Natural killer cell (primary cell): ENCODE results near the gene P4HA2. TPM values are rescaled to one million over a fixed set of nuclear protein-coding genes. Genes with fewer than 3 reads are reported as not detected.
"Not testable (repeated sequence)": the region's sequence is repeated elsewhere in the genome, so short reads cannot be mapped to it uniquely, and the experiment has no call there.

Source experiments
- ATAC-seq, 3 donors: fragments of 150-1000 bp in 2 of 3; fragments of 200-7000 bp in 1 of 3; cut with Tn5 transposase; 1 replicate in 1 of 3; 2 replicates in 2 of 3; pipeline ENCODE4 v1.10.0; 2021; ENCODE audit warnings: mild to moderate bottlenecking in 2 of 3, moderate library complexity in 2 of 3
- DNase-seq, 2 donors: peaks; one replicate each; pipeline versions ENCODE4 v3.0.0 to v3.0.0-alpha.2; 2013 to 2021; ENCODE audit warnings: mixed read lengths in 1 of 2
- H3K27ac ChIP-seq: one replicate; pipeline ENCODE4 v1.5.1; 2013; ENCODE audit warnings: mild to moderate bottlenecking, low read length
- H3K27me3 ChIP-seq: one replicate; pipeline ENCODE4 v1.6.1; 2013; ENCODE audit warnings: low read length; ENCODE audit not compliant: control insufficient read depth, insufficient read depth
- H3K36me3 ChIP-seq: one replicate; pipeline ENCODE4 v1.6.1; 2013; ENCODE audit warnings: low read length; ENCODE audit not compliant: control insufficient read depth, insufficient read depth
- H3K4me1 ChIP-seq: one replicate; pipeline ENCODE4 v1.6.1; 2013; ENCODE audit warnings: low read length; ENCODE audit not compliant: control insufficient read depth, insufficient read depth
- H3K4me3 ChIP-seq: one replicate; pipeline ENCODE4 v1.5.1; 2013; ENCODE audit warnings: low read length
- H3K9me3 ChIP-seq: one replicate; pipeline ENCODE4 v1.6.1; 2013; ENCODE audit warnings: low read length; ENCODE audit not compliant: control insufficient read depth, insufficient read depth
- H3K27ac Mint-ChIP-seq, 2 donors: one replicate each; pipeline ENCODE4 v1.8.0; 2022; ENCODE audit warnings: mild to moderate bottlenecking in 2 of 2, mixed read lengths in 2 of 2, moderate library complexity in 1 of 2
- H3K27me3 Mint-ChIP-seq, 2 donors: one replicate each; pipeline ENCODE4 v1.8.0; 2022; ENCODE audit warnings: low read depth in 2 of 2, mixed read lengths in 2 of 2
- H3K36me3 Mint-ChIP-seq: one replicate; pipeline ENCODE4 v1.8.0; 2022; ENCODE audit warnings: mixed read lengths
- H3K4me1 Mint-ChIP-seq, 2 donors: one replicate each; pipeline ENCODE4 v1.8.0; 2022; ENCODE audit warnings: mixed read lengths in 2 of 2
- H3K4me3 Mint-ChIP-seq: one replicate; pipeline ENCODE4 v1.8.0; 2022; ENCODE audit warnings: mild to moderate bottlenecking, moderate library complexity, mixed read lengths
- H3K9me3 Mint-ChIP-seq, 2 donors: one replicate each; pipeline ENCODE4 v1.8.0; 2022; ENCODE audit warnings: mixed read lengths in 2 of 2
- WGBS: methylation state at CpG from one replicate; pipeline ENCODE4 v1.1.7; 2013; ENCODE audit warnings: missing lambda C conversion rate; ENCODE audit not compliant: insufficient coverage; 5-methylcytosine and 5-hydroxymethylcytosine counted together
- intact Hi-C: fragments of 100-400 bp; cut with micrococcal nuclease; formaldehyde crosslinking; loops from one replicate; pipeline ENCODE4 v1.14.2; 2022
- total RNA-seq, 4 donors: library from RNA; stranded (reverse); fragments of 120-200 nt in 1 of 4; gene quantifications; one replicate each; pipeline versions ENCODE4 v1.2.3 to v1.2.4, GENCODE V29; 2013 to 2022
- TF ChIP-seq, protein P1 (sequence below): fragments of 200-600 bp; IDR thresholded peaks from one replicate; pipeline ENCODE4 v1.8.0; 2022; ENCODE audit warnings: antibody characterized with exemption

P4HA2 gene
- total RNA-seq, 3 donors from 2014 or later (not counting 1 experiment from before 2014, with no cell fraction given): 0.20 TPM; not detected in 2

DNA sequence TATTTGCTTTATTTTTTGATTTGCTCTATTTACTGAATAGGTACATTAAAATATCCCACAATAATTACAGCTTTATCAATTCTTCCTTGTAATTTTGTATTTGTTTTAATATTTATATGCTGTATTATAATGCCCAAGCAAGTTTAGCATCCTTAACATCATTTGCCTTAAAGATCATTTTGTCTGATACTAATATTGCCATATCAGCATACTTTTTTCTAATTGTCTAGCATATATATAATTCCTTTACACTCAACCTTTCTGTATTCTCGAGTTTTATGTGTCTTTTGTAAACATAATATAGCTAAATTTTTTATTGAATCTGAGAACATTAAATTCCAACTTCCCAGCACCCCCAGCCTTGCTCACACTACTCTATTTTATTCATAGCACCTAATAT, 64.7 kb downstream of the P4HA2 start:
- no peak overlapping the region for H3K27ac ChIP-seq
- H3K4me3 ChIP-seq: no peak overlapping the region
- no peaks in the 10 kb centered on the region for H3K27me3 ChIP-seq
- intact Hi-C loops: no loop called here
- no peaks in the 10 kb centered on the region for H3K4me1 ChIP-seq
- Mint-ChIP-seq H3K4me3 (no peak overlapping the region), H3K27ac (no peak overlapping the region), H3K4me1 (peaks cover 0 to 7% of the 10 kb centered on the region in 2 donors), H3K36me3 (no peaks in the 10 kb centered on the region), H3K9me3 (peaks cover under 1 to 8% of the 10 kb centered on the region in 2 donors), H3K27me3 (peaks cover 4 to 9% of the 10 kb centered on the region in 2 donors)
- ATAC-seq (no peak), DNase-seq (no peak)
- H3K36me3 ChIP-seq: no peaks in the 10 kb centered on the region
- H3K9me3 ChIP-seq: peaks cover 3% of the 10 kb centered on the region
- TF ChIP-seq, protein P1, sequence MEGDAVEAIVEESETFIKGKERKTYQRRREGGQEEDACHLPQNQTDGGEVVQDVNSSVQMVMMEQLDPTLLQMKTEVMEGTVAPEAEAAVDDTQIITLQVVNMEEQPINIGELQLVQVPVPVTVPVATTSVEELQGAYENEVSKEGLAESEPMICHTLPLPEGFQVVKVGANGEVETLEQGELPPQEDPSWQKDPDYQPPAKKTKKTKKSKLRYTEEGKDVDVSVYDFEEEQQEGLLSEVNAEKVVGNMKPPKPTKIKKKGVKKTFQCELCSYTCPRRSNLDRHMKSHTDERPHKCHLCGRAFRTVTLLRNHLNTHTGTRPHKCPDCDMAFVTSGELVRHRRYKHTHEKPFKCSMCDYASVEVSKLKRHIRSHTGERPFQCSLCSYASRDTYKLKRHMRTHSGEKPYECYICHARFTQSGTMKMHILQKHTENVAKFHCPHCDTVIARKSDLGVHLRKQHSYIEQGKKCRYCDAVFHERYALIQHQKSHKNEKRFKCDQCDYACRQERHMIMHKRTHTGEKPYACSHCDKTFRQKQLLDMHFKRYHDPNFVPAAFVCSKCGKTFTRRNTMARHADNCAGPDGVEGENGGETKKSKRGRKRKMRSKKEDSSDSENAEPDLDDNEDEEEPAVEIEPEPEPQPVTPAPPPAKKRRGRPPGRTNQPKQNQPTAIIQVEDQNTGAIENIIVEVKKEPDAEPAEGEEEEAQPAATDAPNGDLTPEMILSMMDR: no peak
- no CpG with 5 or more reads among the region's 1 CpG for WGBS

DNA sequence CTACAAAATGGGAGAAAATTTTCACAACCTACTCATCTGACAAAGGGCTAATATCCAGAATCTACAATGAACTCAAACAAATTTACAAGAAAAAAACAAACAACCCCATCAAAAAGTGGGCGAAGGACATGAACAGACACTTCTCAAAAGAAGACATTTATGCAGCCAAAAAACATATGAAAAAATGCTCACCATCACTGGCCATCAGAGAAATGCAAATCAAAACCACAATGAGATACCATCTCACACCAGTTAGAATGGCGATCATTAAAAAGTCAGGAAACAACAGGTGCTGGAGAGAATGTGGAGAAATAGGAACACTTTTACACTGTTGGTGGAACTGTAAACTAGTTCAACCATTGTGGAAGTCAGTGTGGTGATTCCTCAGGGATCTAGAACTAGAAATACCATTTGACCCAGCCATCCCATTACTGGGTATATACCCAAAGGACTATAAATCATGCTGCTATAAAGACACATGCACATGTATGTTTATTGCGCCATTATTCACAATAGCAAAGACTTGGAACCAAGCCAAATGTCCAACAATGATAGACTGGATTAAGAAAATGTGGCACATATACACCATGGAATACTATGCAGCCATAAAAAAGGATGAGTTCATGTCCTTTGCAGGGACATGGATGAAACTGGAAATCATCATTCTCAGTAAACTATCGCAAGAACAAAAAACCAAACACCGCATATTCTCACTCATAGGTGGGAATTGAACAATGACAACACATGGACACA, 65.9 kb downstream of the P4HA2 start:
- H3K27ac ChIP-seq, H3K9me3 Mint-ChIP-seq, H3K4me3 ChIP-seq, H3K27me3 Mint-ChIP-seq, H3K36me3 ChIP-seq, H3K36me3 Mint-ChIP-seq, H3K9me3 ChIP-seq, ATAC-seq, H3K27ac Mint-ChIP-seq, H3K27me3 ChIP-seq, H3K4me3 Mint-ChIP-seq, H3K4me1 ChIP-seq, H3K4me1 Mint-ChIP-seq, DNase-seq, intact Hi-C loops: not testable (repeated sequence)
- 80% methylated on average over 1 of the region's 5 CpGs for WGBS

DNA sequence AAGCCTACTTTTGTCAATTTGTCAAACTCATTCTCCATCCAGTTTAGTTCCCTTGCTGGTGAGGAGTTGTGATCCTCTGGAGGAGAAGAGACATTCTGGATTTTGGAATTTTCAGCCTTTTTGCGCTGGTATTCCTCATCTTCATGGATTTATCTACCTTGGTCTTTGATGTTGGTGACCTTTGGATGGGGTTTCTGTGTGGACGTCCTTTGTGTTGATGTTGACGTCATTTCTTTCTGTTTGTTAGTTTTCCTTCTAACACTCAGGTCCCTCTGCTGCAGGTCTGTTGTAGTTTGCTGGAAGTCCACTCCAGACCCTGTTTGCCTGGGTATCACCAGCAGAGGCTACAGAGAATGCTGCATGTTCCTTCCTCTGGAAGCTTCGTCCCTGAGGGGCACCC, 71.2 kb downstream of the P4HA2 start:
- H3K27ac ChIP-seq: no peak overlapping the region
- WGBS: 95% methylated on average over 4 of the region's 4 CpGs
- no peaks in the 10 kb centered on the region for H3K4me1 ChIP-seq
- no peaks in the 10 kb centered on the region for H3K27me3 ChIP-seq
- H3K27ac Mint-ChIP-seq: no peak overlapping the region
- ATAC-seq: no peak
- peaks cover 18% of the 10 kb centered on the region for H3K36me3 Mint-ChIP-seq
- H3K36me3 ChIP-seq: no peaks in the 10 kb centered on the region
- intact Hi-C loops: no loop called here
- no peaks in the 10 kb centered on the region for H3K9me3 ChIP-seq
- H3K27me3 Mint-ChIP-seq: peaks cover 6 to 28% of the 10 kb centered on the region in 2 donors
- TF ChIP-seq, protein P1: no peak
- no peak for DNase-seq
- no peak overlapping the region for H3K4me3 Mint-ChIP-seq
- H3K4me1 Mint-ChIP-seq: no peaks in the 10 kb centered on the region
- no peak overlapping the region for H3K4me3 ChIP-seq
- peaks cover 5 to 10% of the 10 kb centered on the region in 2 donors for H3K9me3 Mint-ChIP-seq

DNA sequence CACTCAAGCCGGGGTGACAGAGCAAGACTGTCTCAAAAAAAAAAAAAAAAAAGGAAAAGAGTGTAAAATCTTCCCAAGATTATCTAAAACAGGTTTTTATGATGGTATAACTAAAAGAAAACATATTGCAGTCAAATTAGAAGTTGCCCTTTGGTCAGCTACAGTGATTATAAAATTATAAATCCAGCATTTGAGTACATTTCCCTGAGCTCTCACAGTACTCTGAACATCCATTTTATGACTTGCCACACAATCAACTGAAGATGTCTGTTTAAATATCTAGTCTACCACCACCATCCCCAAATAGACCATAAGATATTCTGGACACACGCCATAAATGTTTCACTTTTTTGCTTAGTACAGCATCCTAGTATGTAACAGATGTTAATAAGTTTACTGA, 77.1 kb downstream of the P4HA2 start:
- no peak overlapping the region for H3K27ac ChIP-seq
- H3K9me3 ChIP-seq: no peaks in the 10 kb centered on the region
- Mint-ChIP-seq H3K4me1 (no peaks in the 10 kb centered on the region), H3K36me3 (peaks cover 18% of the 10 kb centered on the region), H3K9me3 (peaks cover 5 to 10% of the 10 kb centered on the region in 2 donors), H3K27me3 (peaks cover 10 to 21% of the 10 kb centered on the region in 2 donors), H3K27ac (no peak overlapping the region), H3K4me3 (no peak overlapping the region)
- H3K36me3 ChIP-seq: no peaks in the 10 kb centered on the region
- no peaks in the 10 kb centered on the region for H3K27me3 ChIP-seq
- no peak for DNase-seq
- no peaks in the 10 kb centered on the region for H3K4me1 ChIP-seq
- intact Hi-C loops: no loop called here
- TF ChIP-seq, protein P1: no peak
- H3K4me3 ChIP-seq: no peak overlapping the region
- 100% methylated on average over 1 of the region's 2 CpGs for WGBS
- no peak for ATAC-seq
